Activated CD8-positive, alpha-beta T cell treated with anti-CD3 and anti-CD28 coated beads for 36 hours (primary cell): ENCODE data around the gene COX11. TPM values are rescaled to one million over a fixed set of nuclear protein-coding genes. Genes with fewer than 3 reads are reported as not detected.

ENCODE experiments used
- ATAC-seq: fragments of 200-7000 bp; cut with Tn5 transposase; one replicate; pipeline ENCODE4 v1.10.0; 2021; ENCODE audit warnings: mild to moderate bottlenecking, moderate library complexity
- CTCF ChIA-PET: fragments of 350-600 bp; sonication (Branson Sonifier 250); formaldehyde crosslinking; loops from one replicate; lab custom pipeline; 2021; ENCODE audit warnings: antibody characterized with exemption; lab: Charles Lee
- POLR2A ChIA-PET: fragments of 350-600 bp; sonication (Branson Sonifier 250); formaldehyde crosslinking; loops from one replicate; lab custom pipeline; 2021; ENCODE audit warnings: antibody characterized with exemption; lab: Charles Lee
- DNase-seq: peaks from one replicate; pipeline ENCODE4 v3.0.0-alpha.2; 2020
- H3K27ac Mint-ChIP-seq: one replicate; pipeline ENCODE4 v1.8.0; 2021; ENCODE audit warnings: mild to moderate bottlenecking, mixed read lengths
- H3K27me3 Mint-ChIP-seq: one replicate; pipeline ENCODE4 v1.8.0; 2021; ENCODE audit warnings: mixed read lengths
- H3K36me3 Mint-ChIP-seq: one replicate; pipeline ENCODE4 v1.8.0; 2021; ENCODE audit warnings: low read depth, mixed read lengths
- H3K4me1 Mint-ChIP-seq: one replicate; pipeline ENCODE4 v1.8.0; 2021; ENCODE audit warnings: low read depth, mixed read lengths
- H3K4me3 Mint-ChIP-seq: one replicate; pipeline ENCODE4 v1.8.0; 2021; ENCODE audit warnings: mild to moderate bottlenecking, moderate library complexity, mixed read lengths
- H3K9me3 Mint-ChIP-seq: one replicate; pipeline ENCODE4 v1.8.0; 2021; ENCODE audit warnings: mixed read lengths
- intact Hi-C: fragments of 100-400 bp; cut with micrococcal nuclease; formaldehyde crosslinking; loops from one replicate; pipeline ENCODE4 v1.10.0; 2022
- total RNA-seq, 2 experiments: library from RNA; stranded (reverse); gene quantifications; one replicate each; pipeline ENCODE4 v1.2.3, GENCODE V29; 2021
- TF ChIP-seq, protein P1 (sequence below): fragments of 200-600 bp; IDR thresholded peaks from one replicate; pipeline ENCODE4 v1.8.0; 2022; ENCODE audit warnings: antibody characterized with exemption, mild to moderate bottlenecking

COX11 gene
- total RNA-seq, 2 experiments from 2014 or later = 44.9 to 46.8 TPM

DNA sequence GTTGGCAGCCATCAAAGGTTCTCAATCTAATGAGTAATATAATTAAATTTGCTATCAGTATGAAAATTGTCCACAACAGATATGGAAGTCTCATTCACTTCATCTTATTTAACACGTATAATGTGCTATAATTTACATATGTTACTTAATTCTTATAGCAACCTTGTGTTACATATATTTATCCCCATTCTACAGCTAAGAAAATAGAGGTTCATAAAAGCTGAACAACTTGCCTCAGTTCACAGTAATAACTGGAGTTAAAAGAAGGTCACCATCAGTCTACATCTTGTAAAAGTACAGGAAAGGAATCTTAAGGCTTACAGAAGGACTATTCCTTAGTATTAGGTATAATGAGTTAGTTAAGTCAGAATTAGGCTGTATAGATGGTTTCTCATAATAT, 28.0 kb upstream of the COX11 start:
- Mint-ChIP-seq H3K36me3 (peaks cover 5% of the 10 kb centered on the region), H3K4me3 (no peak overlapping the region), H3K27me3 (no peaks in the 10 kb centered on the region), H3K27ac (no peak overlapping the region), H3K4me1 (no peaks in the 10 kb centered on the region), H3K9me3 (no peaks in the 10 kb centered on the region)
- ChIA-PET POLR2A (no interaction called here), CTCF (interaction anchor here (1.3 to 1.9 kb wide), 4 partner anchors 17 to 360 kb away, joined by 3 to 5 read pairs (median 4); no protein-coding TSS in a partner anchor)
- no peak for ATAC-seq
- intact Hi-C loops = loop anchor here (10.0 kb wide), 1 partner anchor 518 kb away; the partner anchor contains the start of gene SMIM36
- TF ChIP-seq, protein P1, sequence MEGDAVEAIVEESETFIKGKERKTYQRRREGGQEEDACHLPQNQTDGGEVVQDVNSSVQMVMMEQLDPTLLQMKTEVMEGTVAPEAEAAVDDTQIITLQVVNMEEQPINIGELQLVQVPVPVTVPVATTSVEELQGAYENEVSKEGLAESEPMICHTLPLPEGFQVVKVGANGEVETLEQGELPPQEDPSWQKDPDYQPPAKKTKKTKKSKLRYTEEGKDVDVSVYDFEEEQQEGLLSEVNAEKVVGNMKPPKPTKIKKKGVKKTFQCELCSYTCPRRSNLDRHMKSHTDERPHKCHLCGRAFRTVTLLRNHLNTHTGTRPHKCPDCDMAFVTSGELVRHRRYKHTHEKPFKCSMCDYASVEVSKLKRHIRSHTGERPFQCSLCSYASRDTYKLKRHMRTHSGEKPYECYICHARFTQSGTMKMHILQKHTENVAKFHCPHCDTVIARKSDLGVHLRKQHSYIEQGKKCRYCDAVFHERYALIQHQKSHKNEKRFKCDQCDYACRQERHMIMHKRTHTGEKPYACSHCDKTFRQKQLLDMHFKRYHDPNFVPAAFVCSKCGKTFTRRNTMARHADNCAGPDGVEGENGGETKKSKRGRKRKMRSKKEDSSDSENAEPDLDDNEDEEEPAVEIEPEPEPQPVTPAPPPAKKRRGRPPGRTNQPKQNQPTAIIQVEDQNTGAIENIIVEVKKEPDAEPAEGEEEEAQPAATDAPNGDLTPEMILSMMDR = no peak
- DNase-seq = no peak

DNA sequence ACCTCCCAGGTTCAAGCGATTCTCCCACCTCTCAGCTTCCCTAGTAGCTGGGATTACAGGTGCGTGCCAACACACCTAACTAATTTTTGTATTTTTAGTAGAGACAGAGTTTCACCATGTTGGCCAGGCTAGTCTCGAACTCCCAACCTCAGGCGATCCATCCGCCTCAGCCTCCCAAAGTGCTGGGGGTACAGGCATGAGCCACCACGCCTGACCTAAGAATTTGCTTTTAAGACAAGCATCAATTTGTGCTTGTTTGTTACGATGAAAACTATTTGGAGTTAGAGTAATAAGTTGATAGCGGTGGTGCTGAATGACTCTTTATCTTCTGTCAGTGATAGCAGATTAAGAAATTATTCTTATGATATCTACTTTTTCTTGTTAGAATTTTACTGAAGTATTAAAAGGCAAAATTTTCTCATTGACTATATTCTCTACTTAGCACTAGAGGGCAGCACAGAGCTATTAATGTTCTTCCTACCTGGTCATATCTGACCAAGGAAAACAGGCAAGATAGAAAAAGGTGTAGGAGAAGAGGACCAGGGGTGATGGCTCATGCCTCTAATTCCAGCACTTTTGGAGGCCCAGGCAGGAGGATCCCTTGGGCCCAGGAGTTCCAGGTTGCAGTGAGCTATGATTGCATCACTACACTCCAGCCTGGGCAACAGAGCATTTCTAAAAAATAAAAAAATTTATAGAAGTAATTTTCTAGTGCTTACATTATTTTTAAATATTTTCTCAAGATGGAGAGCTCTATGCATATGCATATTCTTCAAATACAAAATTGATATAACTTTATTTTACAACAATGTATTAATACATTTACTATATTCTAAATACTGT, 24.6 kb upstream of the COX11 start:
- intact Hi-C loops = loop anchor here (2.0 to 10.0 kb wide), 3 partner anchors 302 to 522 kb away; partner anchors contain the start of gene SMIM36
- POLR2A ChIA-PET = interaction anchor here (0.6 kb wide), 1 partner anchor 60 kb away, joined by 3 read pairs; no protein-coding TSS in a partner anchor
- Mint-ChIP-seq H3K4me3 (no peak overlapping the region), H3K4me1 (no peaks in the 10 kb centered on the region), H3K9me3 (no peaks in the 10 kb centered on the region), H3K27me3 (no peaks in the 10 kb centered on the region), H3K36me3 (peaks cover 3% of the 10 kb centered on the region), H3K27ac (no peak overlapping the region)
- TF ChIP-seq, protein P1 = peak; percentile 70
- CTCF ChIA-PET = interaction anchor here (0.6 to 4.2 kb wide), 27 partner anchors 8 to 521 kb away, joined by 3 to 48 read pairs (median 5); no protein-coding TSS in a partner anchor
- ATAC-seq (no peak), DNase-seq (no peak)

- ChIA-PET POLR2A (no interaction called here), CTCF (interaction anchor here (2.1 to 4.2 kb wide), 4 partner anchors 303 to 365 kb away, joined by 20 to 48 read pairs (median 34); no protein-coding TSS in a partner anchor)
- Mint-ChIP-seq H3K4me1 (no peaks in the 10 kb centered on the region), H3K9me3 (no peaks in the 10 kb centered on the region), H3K27me3 (no peaks in the 10 kb centered on the region), H3K27ac (no peak overlapping the region), H3K4me3 (no peak overlapping the region), H3K36me3 (no peaks in the 10 kb centered on the region)
- ATAC-seq = no peak
- intact Hi-C loops = loop anchor here (5.0 to 10.0 kb wide), 2 partner anchors 356 to 523 kb away; partner anchors contain the start of gene SMIM36
- TF ChIP-seq, protein P1 = no peak
- DNase-seq = no peak
These were observed 23.1 kb upstream of the COX11 start for GRCh38 chr17:54991567-54991966.

GRCh38 chr17:54990118-54990517, 21.7 kb upstream of the COX11 start:
- ATAC-seq (no peak), DNase-seq (no peak)
- H3K9me3 Mint-ChIP-seq = no peaks in the 10 kb centered on the region
- TF ChIP-seq, protein P1 = no peak
- no peaks in the 10 kb centered on the region for H3K36me3 Mint-ChIP-seq
- no peaks in the 10 kb centered on the region for H3K27me3 Mint-ChIP-seq
- H3K4me1 Mint-ChIP-seq = no peaks in the 10 kb centered on the region
- no peak overlapping the region for H3K4me3 Mint-ChIP-seq
- intact Hi-C loops = loop anchor here (5.0 to 10.0 kb wide), 2 partner anchors 357 to 525 kb away; partner anchors contain the start of gene SMIM36
- CTCF ChIA-PET = interaction anchor here (1.0 kb wide), 1 partner anchor 359 kb away, joined by 3 read pairs; no protein-coding TSS in a partner anchor
- no peak overlapping the region for H3K27ac Mint-ChIP-seq
- POLR2A ChIA-PET = no interaction called here

GRCh38 chr17:54985476-54985875, 17.0 kb upstream of the COX11 start:
- CTCF ChIA-PET = interaction anchor here (0.9 to 2.4 kb wide), 4 partner anchors 8 to 311 kb away, joined by 3 to 11 read pairs (median 4); no protein-coding TSS in a partner anchor
- H3K36me3 Mint-ChIP-seq = peaks cover 3% of the 10 kb centered on the region

More at GRCh38 chr17:54985476-54985875, 17.0 kb upstream of the COX11 start:
- DNase-seq = no peak
- H3K27ac Mint-ChIP-seq = no peak overlapping the region
- no peaks in the 10 kb centered on the region for H3K27me3 Mint-ChIP-seq
- H3K4me1 Mint-ChIP-seq = no peaks in the 10 kb centered on the region
- ATAC-seq = no peak
- no peaks in the 10 kb centered on the region for H3K9me3 Mint-ChIP-seq
- intact Hi-C loops = no loop called here
- POLR2A ChIA-PET = no interaction called here
- TF ChIP-seq, protein P1 = no peak
- H3K4me3 Mint-ChIP-seq = no peak overlapping the region
